Lung (tissue), 16 donors: ENCODE results near the gene PPP4C. TPM values are rescaled to one million over a fixed set of nuclear protein-coding genes. Genes with fewer than 3 reads are reported as not detected.
A peak's percentile ranks its signal among the peaks of the same experiment; 100 is the strongest.

Experiments used
- ATAC-seq: fragments of 200-7000 bp; cut with Tn5 transposase; one replicate; pipeline ENCODE4 v1.9.1; 2020; ENCODE audit warnings: moderate number of reproducible peaks; ENCODE audit not compliant: insufficient read depth, low FRiP score
- DNase-seq, 3 donors: peaks; one replicate each; pipeline ENCODE4 v3.0.0-alpha.2; 2013 to 2017
- H3K27ac ChIP-seq, 2 donors: one replicate each; pipeline ENCODE4 v1.5.1; 2013; ENCODE audit warnings: mild to moderate bottlenecking in 2 of 2, moderate library complexity in 2 of 2, control low read depth in 1 of 2, inconsistent platforms in 1 of 2, low read depth in 1 of 2, low read length in 1 of 2
- H3K27me3 ChIP-seq, 3 donors: one replicate each; pipeline ENCODE4 v1.5.1; 2013; ENCODE audit warnings: low read length in 2 of 3; ENCODE audit not compliant: control insufficient read depth in 3 of 3, insufficient read depth in 3 of 3
- H3K36me3 ChIP-seq, 4 donors: one replicate each; pipeline ENCODE4 v1.5.1; 2013; ENCODE audit warnings: low read length in 4 of 4, mild to moderate bottlenecking in 1 of 4, moderate library complexity in 1 of 4; ENCODE audit not compliant: control insufficient read depth in 4 of 4, insufficient read depth in 4 of 4
- H3K4me1 ChIP-seq, 5 donors: one replicate each; pipeline ENCODE4 v1.5.1; 2013; ENCODE audit warnings: low read length in 5 of 5, mild to moderate bottlenecking in 2 of 5, moderate library complexity in 1 of 5; ENCODE audit not compliant: control insufficient read depth in 5 of 5, insufficient read depth in 5 of 5
- H3K4me3 ChIP-seq: one replicate; pipeline ENCODE4 v1.5.1; 2013; ENCODE audit warnings: mild to moderate bottlenecking, control low read depth, moderate library complexity
- H3K9ac ChIP-seq, 2 donors: one replicate each; pipeline ENCODE4 v1.5.1; 2013; ENCODE audit warnings: low read length in 2 of 2, control low read depth in 1 of 2; ENCODE audit not compliant: insufficient read depth in 1 of 2
- H3K9me3 ChIP-seq, 4 donors: one replicate each; pipeline ENCODE4 v1.5.1; 2013; ENCODE audit warnings: low read length in 3 of 4, mild to moderate bottlenecking in 1 of 4, moderate library complexity in 1 of 4; ENCODE audit not compliant: control insufficient read depth in 4 of 4, insufficient read depth in 3 of 4
- WGBS, 2 donors: extraction: QIAGEN DNeasy Blood & Tissue Kit; methylation state at CpG; one replicate each; pipeline ENCODE4 v1.1.7; 2013; 5-methylcytosine and 5-hydroxymethylcytosine counted together
- long read RNA-seq, 5 donors: transcript quantifications; one replicate each; lab custom pipeline, GENCODE V29; 2026
- polyA plus RNA-seq, 2 donors: library from polyadenylated mRNA; stranded (reverse); fragments of 200-250 nt; gene quantifications; one replicate each; pipeline ENCODE4 v1.2.1, GENCODE V29; 2013
- total RNA-seq, 2 donors: library from RNA; depleted of rRNA in 1 of 2; stranded (reverse); fragments of >200 nt in 1 of 2; gene quantifications; one replicate each; pipeline ENCODE4 v1.2.1, GENCODE V29; 2014 to 2021
- TF ChIP-seq, protein P1 (sequence below): IDR thresholded peaks from 2 replicates; pipeline ENCODE4 v1.5.1; 2012; ENCODE audit warnings: mild to moderate bottlenecking; ENCODE audit errors: control extremely low read depth, extremely low read depth
- donor health status: control.
- donor health status: control.
- donor health status: Bipolar disorder and iron deficiency.
- donor health status: healthy.
- donor health status: DM: yes; HTN: yes; CAD: no.

PPP4C gene
- total RNA-seq (10 to 100 TPM; 51.7 to 90.7 TPM), polyA plus RNA-seq (100 to 1,000 TPM; 113 to 143 TPM)
- long read RNA-seq, donor 1, transcript PPP4C-201 (9 exons, 1,407 nt), result major isoform, 22 of 56 reads
- long read RNA-seq, donor 1, transcript PPP4C-214 (8 exons, 1,301 nt), result minor isoform, 9 of 56 reads
- long read RNA-seq, donor 1, partial matches to known transcripts, result 0 of 56 reads
- long read RNA-seq, donor 1, other reads (novel, unspliced or antisense), result 21 of 56 reads
- long read RNA-seq, donor 2, transcript PPP4C-201 (9 exons, 1,407 nt), result major isoform, 13 of 23 reads
- long read RNA-seq, donor 2, partial matches to known transcripts, result 10 of 23 reads
- long read RNA-seq, donor 2, other reads (novel, unspliced or antisense), result 0 of 23 reads
- long read RNA-seq, donor 3, transcript PPP4C-201 (9 exons, 1,407 nt), result major isoform, 8 of 26 reads
- long read RNA-seq, donor 3, partial matches to known transcripts, result 8 of 26 reads
- long read RNA-seq, donor 3, other reads (novel, unspliced or antisense), result 8 of 26 reads
- long read RNA-seq, donor 4, transcript PPP4C-201 (9 exons, 1,407 nt), result major isoform, 8 of 29 reads
- long read RNA-seq, donor 4, partial matches to known transcripts, result 14 of 29 reads
- long read RNA-seq, donor 4, other reads (novel, unspliced or antisense), result 5 of 29 reads
- long read RNA-seq, donor 5, transcript PPP4C-201 (9 exons, 1,407 nt), result major isoform, 27 of 84 reads
- long read RNA-seq, donor 5, partial matches to known transcripts, result 23 of 84 reads
- long read RNA-seq, donor 5, other reads (novel, unspliced or antisense), result 30 of 84 reads

DNA sequence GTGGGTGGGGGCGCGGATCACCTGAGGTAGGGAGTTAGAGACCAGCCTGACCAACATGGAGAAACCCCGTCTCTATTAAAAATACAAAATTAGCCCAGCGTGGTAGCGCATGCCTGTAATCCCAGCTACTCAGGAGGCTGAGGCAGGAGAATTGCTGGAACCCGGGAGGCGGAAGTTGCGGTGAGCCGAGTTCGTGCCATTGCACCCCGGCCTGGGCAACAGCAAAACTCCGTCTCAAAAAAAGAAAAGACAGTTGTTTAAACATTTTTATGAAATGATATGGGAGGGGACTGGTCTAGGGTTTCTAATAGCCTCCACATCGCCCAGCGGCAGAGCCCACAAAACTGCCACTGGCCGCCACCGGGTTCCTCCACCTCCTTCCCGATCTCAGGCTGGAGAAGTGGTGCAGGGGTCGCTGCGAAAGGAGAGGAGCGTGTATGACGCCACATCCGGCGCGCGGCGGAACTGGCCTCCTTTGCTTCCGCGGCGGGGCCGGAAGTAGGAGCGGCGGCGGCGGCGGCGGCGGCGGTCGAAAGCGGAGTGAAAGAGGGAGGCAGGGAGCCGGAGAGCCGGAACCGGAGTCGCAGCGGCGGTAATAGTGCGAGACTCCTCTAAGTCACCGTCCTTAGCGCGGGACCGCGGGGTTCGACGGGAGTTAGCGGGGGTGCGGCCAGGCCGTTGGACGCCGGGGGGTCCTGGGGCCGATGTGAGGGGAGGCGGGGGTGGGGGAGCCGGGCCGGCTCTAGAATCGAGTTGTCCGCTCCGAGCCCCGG, at the start of gene PPP4C:
Gene PPP4C (plus strand): TSS at position 492 of the 773 bp plus-strand sequence. CDS start 384 bp downstream, outside the sequence.
- TF ChIP-seq, protein P1, sequence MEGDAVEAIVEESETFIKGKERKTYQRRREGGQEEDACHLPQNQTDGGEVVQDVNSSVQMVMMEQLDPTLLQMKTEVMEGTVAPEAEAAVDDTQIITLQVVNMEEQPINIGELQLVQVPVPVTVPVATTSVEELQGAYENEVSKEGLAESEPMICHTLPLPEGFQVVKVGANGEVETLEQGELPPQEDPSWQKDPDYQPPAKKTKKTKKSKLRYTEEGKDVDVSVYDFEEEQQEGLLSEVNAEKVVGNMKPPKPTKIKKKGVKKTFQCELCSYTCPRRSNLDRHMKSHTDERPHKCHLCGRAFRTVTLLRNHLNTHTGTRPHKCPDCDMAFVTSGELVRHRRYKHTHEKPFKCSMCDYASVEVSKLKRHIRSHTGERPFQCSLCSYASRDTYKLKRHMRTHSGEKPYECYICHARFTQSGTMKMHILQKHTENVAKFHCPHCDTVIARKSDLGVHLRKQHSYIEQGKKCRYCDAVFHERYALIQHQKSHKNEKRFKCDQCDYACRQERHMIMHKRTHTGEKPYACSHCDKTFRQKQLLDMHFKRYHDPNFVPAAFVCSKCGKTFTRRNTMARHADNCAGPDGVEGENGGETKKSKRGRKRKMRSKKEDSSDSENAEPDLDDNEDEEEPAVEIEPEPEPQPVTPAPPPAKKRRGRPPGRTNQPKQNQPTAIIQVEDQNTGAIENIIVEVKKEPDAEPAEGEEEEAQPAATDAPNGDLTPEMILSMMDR, result peak; percentile 9
- Histone ChIP-seq H3K9me3 (no peaks in the 10 kb centered on the region), H3K27ac (peak within 1 kb of the TSS; percentile 78 to 92), H3K27me3 (no peaks in the 10 kb centered on the region), H3K4me3 (peak within 1 kb of the TSS; percentile 98), H3K36me3 (peaks cover 2 to 31% (median 18%) of the 10 kb centered on the region in 4 donors), H3K4me1 (peaks cover 4 to 20% (median 8%) of the 10 kb centered on the region in 5 donors), H3K9ac (peak within 1 kb of the TSS; percentile 85 to 90)
- WGBS, 2 donors, result 1 to 2% methylated on average over 46 to 67 of the region's 67 CpGs
- ATAC-seq (peak; percentile 94), DNase-seq (peak; percentile 92 to 94 (median 93))

DNA sequence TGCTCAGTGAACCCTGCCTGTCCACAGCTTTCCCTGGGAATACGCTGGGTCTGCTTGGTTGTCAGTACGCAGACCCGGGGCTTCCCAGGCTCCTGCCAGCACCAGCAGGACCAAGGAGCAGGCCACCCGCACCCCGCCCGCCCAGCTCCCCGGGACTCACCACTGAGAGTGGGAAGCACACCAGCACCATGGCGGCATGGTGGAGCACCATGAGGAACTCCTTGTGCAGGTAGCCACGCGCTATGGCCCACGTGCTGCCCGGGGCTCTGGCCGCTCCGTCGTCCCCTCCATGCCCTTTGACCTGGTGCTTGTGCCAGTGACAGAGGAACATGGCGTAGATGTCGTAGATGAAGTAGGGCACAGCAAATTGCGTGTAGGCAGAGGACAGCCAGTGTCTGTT, 49.3 kb upstream of the PPP4C start:
- 85 to 93% methylated on average over 18 of the region's 18 CpGs for WGBS, 2 donors
- H3K4me3 ChIP-seq, result no peak overlapping the region
- peaks cover 0 to 19% (median 2%) of the 10 kb centered on the region in 5 donors for H3K4me1 ChIP-seq
- no peak for DNase-seq
- no peak overlapping the region for H3K27ac ChIP-seq
- ATAC-seq, result no peak
- no peaks in the 10 kb centered on the region for H3K9me3 ChIP-seq
- TF ChIP-seq, protein P1, result no peak
- no peaks in the 10 kb centered on the region for H3K36me3 ChIP-seq
- H3K27me3 ChIP-seq, result peaks cover 0 to 27% (median 2%) of the 10 kb centered on the region in 3 donors
- H3K9ac ChIP-seq, result no peak overlapping the region

DNA sequence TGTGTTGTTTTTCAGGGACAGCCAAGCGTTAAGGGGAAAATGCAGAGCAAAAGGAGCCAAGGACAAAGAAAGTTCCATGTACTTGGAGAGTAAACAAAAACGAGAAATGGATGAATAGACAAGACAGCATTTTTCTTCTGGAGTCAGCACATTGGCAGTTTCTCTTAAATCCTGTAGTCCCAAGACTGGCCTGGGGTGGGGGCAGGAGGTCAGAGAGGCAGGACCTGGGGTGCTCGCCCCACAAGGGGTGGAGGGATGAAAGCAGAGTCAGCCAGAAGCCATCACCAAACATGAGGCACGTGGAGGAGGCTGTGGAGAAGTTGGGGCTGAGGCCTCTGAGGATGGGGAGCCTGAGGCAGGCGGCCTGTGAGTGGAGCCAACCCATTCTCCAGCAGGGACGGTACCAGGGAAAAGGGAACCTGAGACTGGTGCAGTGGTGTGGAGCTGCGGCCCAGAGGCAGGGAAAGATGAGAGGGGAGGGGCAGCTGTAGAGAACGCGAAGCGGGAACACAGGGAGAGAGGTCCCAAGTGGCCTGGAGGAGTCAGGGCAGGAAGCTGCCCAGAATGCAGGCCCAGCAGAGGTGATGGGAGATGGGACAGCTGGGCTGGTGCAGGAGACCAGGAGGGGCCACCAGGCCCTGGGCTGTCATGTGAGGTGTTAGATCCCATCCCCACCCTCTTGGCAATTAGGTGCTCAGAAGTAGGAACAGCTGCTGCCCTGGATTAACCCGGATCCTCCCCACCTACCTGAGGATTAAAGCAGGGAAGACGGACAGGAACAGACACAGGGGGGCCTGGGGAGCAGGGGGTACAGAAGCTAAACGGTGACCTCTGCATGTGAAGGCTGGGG, 48.0 kb upstream of the PPP4C start:
- TF ChIP-seq, protein P1, result no peak
- DNase-seq (peak; percentile 38 to 45 (median 39)), ATAC-seq (no peak)
- no peak overlapping the region for H3K9ac ChIP-seq
- H3K9me3 ChIP-seq, result peaks cover 0 to 2% (median 0%) of the 10 kb centered on the region in 4 donors
- WGBS, 2 donors, result 42 to 44% methylated on average over 12 to 13 of the region's 13 CpGs
- H3K4me1 ChIP-seq, result peaks cover 0 to 22% (median 0%) of the 10 kb centered on the region in 5 donors
- peaks cover 0 to 37% (median 6%) of the 10 kb centered on the region in 3 donors for H3K27me3 ChIP-seq
- H3K4me3 ChIP-seq, result no peak overlapping the region
- no peak overlapping the region for H3K27ac ChIP-seq
- no peaks in the 10 kb centered on the region for H3K36me3 ChIP-seq
